ES-I3 (cell line): ENCODE measurements around the gene GOLGA2.

Experiments used
- H3K36me3 ChIP-seq: 2 replicates; pipeline ENCODE4 v1.6.1; 2013; ENCODE audit warnings: mild to moderate bottlenecking, low read length, control low read depth, moderate library complexity; ENCODE audit not compliant: insufficient read depth
- H3K4me1 ChIP-seq: 2 replicates; pipeline ENCODE4 v1.6.1; 2013; ENCODE audit warnings: mild to moderate bottlenecking, control low read depth, low read length; ENCODE audit not compliant: insufficient read depth
- H3K9ac ChIP-seq: 2 replicates; pipeline ENCODE4 v1.6.1; 2013; ENCODE audit warnings: low read depth, mild to moderate bottlenecking, low read length, moderate library complexity
- H3K9me3 ChIP-seq: 2 replicates; pipeline ENCODE4 v1.6.1; 2013; ENCODE audit warnings: mild to moderate bottlenecking, low read length, moderate library complexity; ENCODE audit not compliant: control insufficient read depth, insufficient read depth

Gene GOLGA2, protein sequence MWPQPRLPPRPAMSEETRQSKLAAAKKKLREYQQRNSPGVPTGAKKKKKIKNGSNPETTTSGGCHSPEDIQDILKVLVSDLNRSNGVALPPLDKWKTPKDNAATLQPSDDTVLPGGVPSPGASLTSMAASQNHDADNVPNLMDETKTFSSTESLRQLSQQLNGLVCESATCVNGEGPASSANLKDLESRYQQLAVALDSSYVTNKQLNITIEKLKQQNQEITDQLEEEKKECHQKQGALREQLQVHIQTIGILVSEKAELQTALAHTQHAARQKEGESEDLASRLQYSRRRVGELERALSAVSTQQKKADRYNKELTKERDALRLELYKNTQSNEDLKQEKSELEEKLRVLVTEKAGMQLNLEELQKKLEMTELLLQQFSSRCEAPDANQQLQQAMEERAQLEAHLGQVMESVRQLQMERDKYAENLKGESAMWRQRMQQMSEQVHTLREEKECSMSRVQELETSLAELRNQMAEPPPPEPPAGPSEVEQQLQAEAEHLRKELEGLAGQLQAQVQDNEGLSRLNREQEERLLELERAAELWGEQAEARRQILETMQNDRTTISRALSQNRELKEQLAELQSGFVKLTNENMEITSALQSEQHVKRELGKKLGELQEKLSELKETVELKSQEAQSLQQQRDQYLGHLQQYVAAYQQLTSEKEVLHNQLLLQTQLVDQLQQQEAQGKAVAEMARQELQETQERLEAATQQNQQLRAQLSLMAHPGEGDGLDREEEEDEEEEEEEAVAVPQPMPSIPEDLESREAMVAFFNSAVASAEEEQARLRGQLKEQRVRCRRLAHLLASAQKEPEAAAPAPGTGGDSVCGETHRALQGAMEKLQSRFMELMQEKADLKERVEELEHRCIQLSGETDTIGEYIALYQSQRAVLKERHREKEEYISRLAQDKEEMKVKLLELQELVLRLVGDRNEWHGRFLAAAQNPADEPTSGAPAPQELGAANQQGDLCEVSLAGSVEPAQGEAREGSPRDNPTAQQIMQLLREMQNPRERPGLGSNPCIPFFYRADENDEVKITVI

DNA sequence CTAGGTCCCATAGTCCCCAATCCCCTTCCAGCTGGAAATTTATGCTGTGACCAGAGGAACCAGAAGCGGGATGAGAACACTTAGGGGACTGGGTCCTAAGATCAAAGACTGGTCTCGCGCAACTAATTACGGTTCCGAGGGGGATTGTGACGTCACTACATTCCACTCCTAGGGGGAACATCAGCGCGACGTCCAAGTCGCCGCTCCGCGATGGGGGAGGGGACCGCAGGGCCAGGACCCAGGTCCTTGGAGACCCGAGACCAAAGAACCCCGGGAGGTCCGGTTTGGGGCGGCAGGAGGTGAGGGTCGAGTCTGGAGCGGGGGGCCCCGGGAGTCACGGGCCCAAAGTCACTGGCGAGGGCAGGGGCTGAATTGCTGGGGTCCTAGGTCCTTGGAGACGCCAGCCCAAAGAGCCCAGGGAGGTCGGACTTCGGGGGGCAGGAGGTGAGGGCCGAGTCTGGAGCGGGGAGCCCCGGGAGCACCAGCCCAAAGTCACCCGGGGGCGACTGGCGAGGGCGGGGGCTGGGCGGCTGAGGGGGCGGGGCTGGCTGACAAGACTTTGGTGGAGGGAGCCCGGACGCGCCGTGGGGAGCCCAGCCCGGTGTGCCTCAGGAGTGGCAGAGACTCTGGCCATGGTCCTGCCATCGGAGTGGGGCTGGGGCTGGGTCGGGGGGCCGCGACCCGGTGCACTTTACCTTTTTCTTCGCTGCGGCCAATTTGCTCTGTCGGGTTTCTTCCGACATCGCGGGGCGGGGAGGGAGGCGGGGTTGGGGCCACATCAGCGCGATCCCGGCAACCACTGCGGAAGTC, at the start of gene GOLGA2:
TSS of gene GOLGA2 (minus strand) at position 810 of the 810 bp plus-strand sequence. CDS start at position 779, 31 bp downstream.
- Histone ChIP-seq H3K9ac (peak within 1 kb of the TSS; percentile 98), H3K4me1 (no peaks in the 10 kb centered on the region), H3K9me3 (no peaks in the 10 kb centered on the region)

DNA sequence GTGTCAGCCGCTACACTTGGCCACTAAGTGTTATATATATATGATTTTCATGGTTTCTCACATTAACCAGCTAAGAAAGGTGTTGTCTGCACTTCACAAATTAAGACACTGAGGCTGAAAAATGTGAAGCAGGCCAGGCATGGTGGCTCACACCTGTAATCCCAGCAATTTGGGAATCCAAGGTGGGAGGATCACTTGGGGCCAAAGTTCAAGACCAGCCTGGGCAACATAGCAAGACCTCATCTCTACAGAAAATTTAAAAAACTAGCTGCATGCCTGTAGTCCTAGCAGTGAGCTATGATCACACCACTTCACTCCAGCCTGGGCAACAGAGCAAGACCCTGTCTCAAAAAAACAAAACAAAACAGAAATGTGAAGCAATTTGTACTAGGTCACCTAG, 48.6 kb upstream of the GOLGA2 start:
- Histone ChIP-seq H3K9me3 (no peaks in the 10 kb centered on the region), H3K4me1 (peaks cover 6% of the 10 kb centered on the region; the same call in 1 of the 2 replicates), H3K9ac (no peak overlapping the region), H3K36me3 (0 out of 2 replicates have a peak, but pooled peaks cover 4% of the 10 kb centered on the region)

More for the DNA sequence above, at the start of gene GOLGA2:
- H3K36me3 ChIP-seq, result peaks cover 6% of the 10 kb centered on the region

DNA sequence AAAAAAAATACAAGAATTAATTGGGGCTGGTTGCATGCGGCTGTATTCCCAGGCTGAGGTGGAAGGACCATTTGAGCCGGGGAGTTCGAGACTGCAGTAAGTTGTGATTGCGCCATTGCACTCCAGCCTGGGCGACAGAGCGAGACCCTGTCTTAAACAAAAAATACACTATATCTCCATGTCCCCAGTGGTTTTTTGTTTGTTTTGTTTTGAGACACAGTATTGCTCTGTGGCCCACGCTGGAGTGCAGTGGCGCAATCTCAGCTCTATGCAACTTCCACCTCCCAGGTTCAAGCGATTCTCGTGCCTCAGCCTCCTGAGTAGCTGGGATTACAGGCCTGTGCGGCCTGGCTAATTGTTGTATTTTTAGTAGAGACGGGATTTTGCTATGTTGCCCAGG, 48.0 kb upstream of the GOLGA2 start:
- H3K4me1 ChIP-seq, result peaks cover 6% of the 10 kb centered on the region; the same call in 1 of the 2 replicates
- peak overlapping the region; percentile 94; the same call in 1 of the 2 replicates for H3K9ac ChIP-seq
- 0 out of 2 replicates have a peak, but pooled peaks cover 4% of the 10 kb centered on the region for H3K36me3 ChIP-seq
- no peaks in the 10 kb centered on the region for H3K9me3 ChIP-seq

DNA sequence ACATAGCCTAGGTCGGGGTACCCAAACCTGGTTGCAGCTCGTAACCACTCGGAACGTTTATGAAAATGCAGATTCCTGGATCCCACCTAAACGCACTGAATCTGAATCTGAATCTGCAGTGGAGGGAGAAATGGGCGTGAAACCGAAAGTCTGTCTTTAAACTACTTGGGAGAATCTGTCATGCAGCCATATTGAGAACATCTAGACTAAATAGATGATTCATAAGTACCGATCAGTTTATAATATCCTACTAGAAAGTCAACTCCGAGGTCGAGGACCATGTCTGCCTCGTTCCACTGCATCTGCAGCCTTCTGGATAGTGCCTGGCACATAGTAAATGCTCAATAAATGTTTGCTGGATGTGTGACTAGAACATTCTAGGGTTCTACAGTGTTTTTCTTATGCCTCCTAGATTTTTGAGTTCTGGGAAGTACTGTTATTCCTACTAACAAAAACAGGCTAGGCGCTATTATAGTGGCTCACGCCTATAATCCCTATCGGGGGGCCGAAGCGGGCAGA, 47.5 kb upstream of the GOLGA2 start:
- Histone ChIP-seq H3K9me3 (no peaks in the 10 kb centered on the region), H3K4me1 (peaks cover 6% of the 10 kb centered on the region; the same call in 1 of the 2 replicates), H3K36me3 (0 out of 2 replicates have a peak, but pooled peaks cover 4% of the 10 kb centered on the region), H3K9ac (peak overlapping the region; percentile 94)

DNA sequence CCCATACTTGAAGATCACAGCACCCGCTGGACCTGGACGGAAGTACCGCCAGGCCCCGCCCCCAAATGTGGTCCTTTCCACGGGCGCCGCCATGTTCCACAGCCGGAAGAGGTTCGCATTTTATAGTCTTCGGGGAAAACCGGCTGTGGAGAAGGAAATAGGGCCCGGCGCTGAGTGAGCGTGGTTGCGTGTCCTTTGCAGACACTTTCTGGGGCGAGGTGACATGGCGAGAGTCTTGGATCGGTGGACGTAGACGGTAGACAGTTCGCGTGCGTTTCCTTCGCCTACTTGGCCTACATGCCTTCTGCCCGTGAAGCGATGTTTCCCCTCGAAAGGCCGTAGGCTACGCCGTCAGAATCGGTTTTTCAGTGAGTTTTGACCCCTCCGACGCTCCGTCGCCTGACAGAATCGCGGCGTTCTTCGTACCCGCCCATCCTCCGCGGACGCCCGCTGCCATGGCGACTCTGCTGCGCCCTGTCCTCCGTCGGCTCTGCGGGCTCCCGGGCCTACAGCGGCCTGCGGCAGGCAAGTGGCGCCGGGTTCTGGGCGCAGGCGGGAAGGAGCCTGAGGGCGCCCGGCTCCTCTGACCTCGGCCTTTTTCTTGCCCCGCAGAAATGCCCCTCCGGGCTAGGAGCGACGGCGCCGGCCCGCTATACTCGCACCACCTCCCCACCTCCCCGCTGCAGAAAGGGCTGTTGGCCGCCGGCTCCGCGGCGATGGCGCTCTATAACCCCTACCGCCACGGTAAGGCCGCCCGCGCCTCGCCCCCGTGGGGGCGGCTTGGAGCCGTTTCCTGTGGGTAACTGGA, 46.8 kb upstream of the GOLGA2 start, which contains the start of the genes COQ4 and TRUB2:
TSS of gene COQ4 (plus strand) at position 436 of the 808 bp plus-strand sequence. CDS start at position 456, 20 bp downstream.
TSS of gene TRUB2 (minus strand) at position 44 of the 808 bp plus-strand sequence. CDS start at position 5, 39 bp downstream.
- Histone ChIP-seq H3K9ac (peak within 1 kb of the TSS; percentile 94), H3K36me3 (0 out of 2 replicates have a peak, but pooled peaks cover 4% of the 10 kb centered on the region), H3K4me1 (peaks cover 6% of the 10 kb centered on the region; the same call in 1 of the 2 replicates), H3K9me3 (no peaks in the 10 kb centered on the region)

DNA sequence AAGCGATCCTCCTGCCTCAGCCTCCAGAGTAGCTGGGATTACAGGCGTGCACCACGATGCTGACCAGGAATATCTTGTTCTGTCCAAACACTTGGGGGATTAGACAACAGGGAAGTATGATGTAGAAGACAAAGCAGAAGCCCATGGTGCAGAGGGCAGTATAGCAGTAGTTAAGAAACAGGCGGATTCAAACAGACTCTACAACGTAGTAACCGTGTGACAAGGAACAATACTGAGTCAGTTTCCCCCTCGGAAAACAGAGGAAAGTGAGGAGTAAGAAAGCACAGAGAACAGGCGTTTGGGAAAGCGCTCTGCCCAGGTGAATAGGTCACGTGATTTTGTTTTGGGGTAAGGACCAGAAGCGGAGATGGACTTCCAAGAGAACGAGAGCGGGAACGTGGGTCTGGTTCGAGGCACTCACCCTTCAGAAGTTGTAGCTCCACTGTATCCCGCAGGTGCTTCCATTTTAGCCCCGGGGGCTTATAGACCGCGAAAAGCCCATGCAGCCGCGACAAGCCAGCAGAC, 46.1 kb upstream of the GOLGA2 start:
- Histone ChIP-seq H3K9me3 (no peaks in the 10 kb centered on the region), H3K9ac (peak overlapping the region; percentile 94), H3K36me3 (peaks cover 8% of the 10 kb centered on the region; the same call in 1 of the 2 replicates), H3K4me1 (peaks cover 6% of the 10 kb centered on the region; the same call in 1 of the 2 replicates)

DNA sequence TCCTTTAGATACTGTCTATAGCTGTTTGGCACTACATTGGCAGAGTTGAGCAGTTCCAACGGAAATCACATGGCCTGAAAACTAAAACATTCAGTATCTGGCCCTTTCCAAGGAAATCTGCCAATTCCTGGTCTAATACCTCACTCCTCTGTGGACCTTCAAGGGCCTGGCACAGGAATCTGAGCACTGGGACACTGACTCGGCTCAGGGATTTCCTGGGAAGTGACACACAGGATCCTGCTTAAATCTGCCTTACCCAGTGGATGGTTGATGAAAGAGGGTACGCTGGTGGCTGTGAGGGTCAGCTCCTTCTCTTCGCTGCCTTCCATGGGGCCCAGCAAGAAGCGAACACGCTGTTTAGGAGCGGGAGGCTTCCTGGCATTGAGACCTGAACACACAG, 45.5 kb upstream of the GOLGA2 start:
- H3K4me1 ChIP-seq, result peaks cover 6% of the 10 kb centered on the region; the same call in 1 of the 2 replicates
- peaks cover 8% of the 10 kb centered on the region; the same call in 1 of the 2 replicates for H3K36me3 ChIP-seq
- no peak overlapping the region for H3K9ac ChIP-seq
- H3K9me3 ChIP-seq, result no peaks in the 10 kb centered on the region

DNA sequence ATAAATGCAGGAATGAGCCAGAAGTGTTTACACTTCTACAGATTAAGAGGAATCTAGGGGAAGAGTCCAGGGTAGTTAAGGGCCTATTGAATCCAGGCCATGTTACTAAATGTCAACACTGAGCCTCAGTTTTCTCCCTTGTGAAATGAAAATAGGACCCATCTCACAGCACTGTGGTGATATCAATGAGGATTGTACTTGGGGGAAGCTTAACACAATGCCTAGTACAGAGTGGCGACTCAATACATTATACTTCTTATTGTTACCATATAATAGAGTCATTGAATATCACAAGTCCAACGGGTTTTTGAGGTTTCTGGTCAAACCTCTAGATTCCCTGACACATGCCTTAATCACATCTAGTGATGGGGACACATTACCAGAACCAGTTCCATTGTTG, 41.8 kb upstream of the GOLGA2 start:
- H3K9me3 ChIP-seq, result no peaks in the 10 kb centered on the region
- peaks cover 5% of the 10 kb centered on the region; the same call in 1 of the 2 replicates for H3K36me3 ChIP-seq
- no peaks in the 10 kb centered on the region for H3K4me1 ChIP-seq
- no peak overlapping the region for H3K9ac ChIP-seq

DNA sequence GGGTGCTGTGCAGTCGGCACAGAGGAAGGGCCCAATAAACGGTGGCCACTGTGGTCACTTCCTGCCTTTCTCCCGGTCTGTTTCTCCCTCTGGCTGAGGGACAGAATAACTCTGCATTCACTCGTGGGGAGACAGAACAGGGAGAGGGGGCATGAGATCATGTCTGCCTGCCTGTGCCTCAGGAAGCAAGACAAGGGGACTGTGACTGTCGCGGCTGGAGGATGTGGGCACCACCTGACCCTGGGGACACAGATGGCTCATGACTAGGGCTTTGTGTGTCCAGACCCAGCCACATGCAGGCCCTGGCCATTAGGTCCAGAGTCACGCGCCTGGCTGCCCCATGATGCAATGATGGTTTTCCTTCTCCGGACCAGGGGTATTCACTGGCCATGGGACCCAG, 40.6 kb upstream of the GOLGA2 start:
- H3K9ac ChIP-seq, result no peak overlapping the region
- no peaks in the 10 kb centered on the region for H3K9me3 ChIP-seq
- no peaks in the 10 kb centered on the region for H3K4me1 ChIP-seq
- peaks cover 5% of the 10 kb centered on the region; the same call in 1 of the 2 replicates for H3K36me3 ChIP-seq

DNA sequence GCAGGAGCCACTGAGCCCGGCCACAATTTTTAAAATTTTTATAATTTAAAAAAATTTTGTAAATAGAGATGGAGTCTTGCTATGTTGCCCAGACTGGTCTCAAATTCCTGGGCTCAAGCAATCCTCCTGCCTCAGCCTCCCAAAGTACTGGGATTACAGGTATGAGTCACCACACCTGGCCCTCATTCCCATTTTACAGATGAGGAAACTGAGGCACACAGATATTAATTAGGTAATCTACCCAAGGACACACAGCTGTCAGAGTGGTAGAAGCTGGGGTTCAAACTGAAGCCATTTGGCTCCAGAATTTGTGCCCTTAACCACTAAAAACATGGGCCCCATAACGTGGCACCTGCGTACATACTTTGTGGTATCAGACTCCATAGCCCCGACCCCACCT, 38.9 kb upstream of the GOLGA2 start:
- peaks cover 9% of the 10 kb centered on the region; the same call in 1 of the 2 replicates for H3K36me3 ChIP-seq
- no peak overlapping the region for H3K9ac ChIP-seq
- H3K9me3 ChIP-seq, result no peaks in the 10 kb centered on the region

DNA sequence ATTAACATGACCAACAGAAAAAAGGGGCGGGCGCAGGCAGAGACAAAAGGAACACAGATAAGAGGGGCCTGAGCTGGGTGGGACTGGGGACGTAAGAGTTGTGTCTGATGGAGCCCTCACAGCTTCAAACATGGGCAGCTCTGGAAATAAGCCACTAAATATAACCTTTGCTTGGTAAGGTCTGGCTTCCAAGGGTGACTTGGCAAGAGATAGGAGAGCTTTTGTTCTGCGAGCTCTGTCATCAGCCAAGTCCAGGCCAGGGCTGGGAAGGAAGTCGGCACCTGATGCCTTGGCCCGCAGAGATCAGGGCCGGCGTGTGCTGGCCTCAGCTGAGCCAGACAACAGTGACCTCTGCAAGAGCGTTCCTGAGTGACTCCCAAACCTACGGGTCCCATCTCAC, 34.7 kb upstream of the GOLGA2 start:
- Histone ChIP-seq H3K4me1 (no peaks in the 10 kb centered on the region), H3K36me3 (peaks cover 5% of the 10 kb centered on the region; the same call in 1 of the 2 replicates), H3K9me3 (no peaks in the 10 kb centered on the region), H3K9ac (no peak overlapping the region)

More for the DNA sequence above, 38.9 kb upstream of the GOLGA2 start:
- no peaks in the 10 kb centered on the region for H3K4me1 ChIP-seq

DNA sequence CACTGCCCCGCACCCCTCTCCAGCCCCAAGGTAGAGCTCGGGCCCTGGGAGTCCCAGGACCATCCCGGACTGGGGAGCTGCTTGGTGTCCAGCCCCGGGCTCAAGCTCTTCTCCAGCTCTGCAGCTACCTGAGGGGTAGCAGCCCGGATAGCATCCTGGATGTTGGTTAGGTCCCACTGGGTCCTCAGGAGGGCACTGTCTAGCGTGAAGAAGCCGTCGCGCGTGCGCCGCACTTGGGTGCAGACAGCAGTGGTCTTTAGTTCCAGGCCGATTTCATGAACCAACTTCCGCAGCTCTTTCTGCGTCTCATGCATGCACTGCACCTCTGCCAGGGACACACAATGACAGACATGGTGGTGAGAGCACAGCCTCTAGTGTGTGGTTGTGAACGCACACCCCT, 33.7 kb upstream of the GOLGA2 start:
- Histone ChIP-seq H3K9ac (no peak overlapping the region), H3K9me3 (no peaks in the 10 kb centered on the region), H3K4me1 (no peaks in the 10 kb centered on the region), H3K36me3 (peaks cover 5% of the 10 kb centered on the region; the same call in 1 of the 2 replicates)
